Measurements from ENCODE around the gene TOP3B. TPM values are rescaled to one million over a fixed set of nuclear protein-coding genes. Genes with fewer than 3 reads are reported as not detected.

Gene TOP3B
- total RNA-seq, 6 experiments from 2014 or later, result 13.8 to 17.1 (median 15.2) TPM

- Mint-ChIP-seq H3K4me1 (ENCODE audit: low read depth) (peaks cover 68% of the 10 kb centered on the region), H3K36me3 (ENCODE audit: low read depth) (peaks cover 20% of the 10 kb centered on the region), H3K27ac (peak overlapping the region; percentile 97), H3K27me3 (ENCODE audit: insufficient read depth) (no peaks in the 10 kb centered on the region; the same call in 1 of the 2 replicates), H3K4me3 (peak overlapping the region; percentile 70), H3K9me3 (no peaks in the 10 kb centered on the region)
- DNase-seq, result peak; percentile 58
- TF ChIP-seq CTCF (IDR thresholded peaks at IDR 0.05), result peak; percentile 68
Observed at GRCh38 chr22:21947040-21948014, 35.3 kb downstream of the TOP3B start.

- Mint-ChIP-seq H3K4me1 (ENCODE audit: low read depth) (peaks cover 70% of the 10 kb centered on the region), H3K27ac (peak overlapping the region; percentile 97), H3K36me3 (ENCODE audit: low read depth) (peaks cover 16% of the 10 kb centered on the region), H3K9me3 (no peaks in the 10 kb centered on the region), H3K27me3 (ENCODE audit: insufficient read depth) (no peaks in the 10 kb centered on the region; the same call in 1 of the 2 replicates), H3K4me3 (no peak overlapping the region)
- DNase-seq, result no peak
- no peak for TF ChIP-seq CTCF (IDR thresholded peaks at IDR 0.05)
Observed at GRCh38 chr22:21946262-21946925, 36.2 kb downstream of the TOP3B start.

DNA sequence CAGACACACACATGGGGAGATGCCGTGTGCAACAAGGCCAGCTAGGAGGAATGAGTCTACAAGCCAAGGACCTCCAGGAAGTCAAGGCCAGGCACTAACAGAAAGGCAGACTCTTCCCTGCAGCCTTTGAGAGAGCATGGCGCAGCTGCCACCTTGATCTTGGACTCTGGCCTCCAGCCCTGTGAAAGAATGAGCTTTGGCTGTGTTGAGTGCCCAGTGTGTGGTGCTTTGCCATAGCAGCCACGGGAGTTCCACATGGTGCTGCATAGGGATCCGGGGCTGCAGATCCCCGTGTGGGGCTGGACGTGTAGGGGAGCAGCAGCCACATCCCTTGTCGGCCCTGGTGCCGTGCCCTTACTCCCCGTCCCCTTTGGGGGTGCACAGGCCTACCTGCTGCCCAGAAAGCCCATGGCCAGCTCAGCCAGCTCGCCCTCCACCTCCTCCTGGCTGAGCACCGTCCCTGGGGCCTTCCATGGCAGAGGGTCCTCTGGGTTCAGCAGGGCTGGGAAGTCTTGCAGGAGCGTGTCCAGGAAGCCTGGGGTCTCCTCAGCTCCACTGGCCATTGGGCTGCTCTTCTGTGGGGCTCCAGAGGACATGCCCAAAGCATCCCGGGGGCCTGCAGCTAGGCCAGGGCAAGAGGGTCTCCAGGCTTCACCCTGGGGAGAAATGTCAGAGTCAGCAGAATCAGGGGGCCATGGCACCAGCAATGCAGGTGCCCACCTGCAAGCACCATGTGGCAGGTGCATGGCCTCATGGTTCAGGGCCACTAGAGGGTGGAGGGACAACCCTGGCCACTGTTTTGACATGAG is 36.9 kb downstream of the TOP3B start:
- Mint-ChIP-seq H3K36me3 (ENCODE audit: low read depth) (peaks cover 18% of the 10 kb centered on the region), H3K27me3 (ENCODE audit: insufficient read depth) (no peaks in the 10 kb centered on the region; the same call in 1 of the 2 replicates), H3K4me3 (no peak overlapping the region), H3K4me1 (ENCODE audit: low read depth) (peaks cover 69% of the 10 kb centered on the region), H3K9me3 (no peaks in the 10 kb centered on the region), H3K27ac (peak overlapping the region; percentile 97)
- no peak for TF ChIP-seq CTCF (IDR thresholded peaks at IDR 0.05)
- no peak for DNase-seq

DNA sequence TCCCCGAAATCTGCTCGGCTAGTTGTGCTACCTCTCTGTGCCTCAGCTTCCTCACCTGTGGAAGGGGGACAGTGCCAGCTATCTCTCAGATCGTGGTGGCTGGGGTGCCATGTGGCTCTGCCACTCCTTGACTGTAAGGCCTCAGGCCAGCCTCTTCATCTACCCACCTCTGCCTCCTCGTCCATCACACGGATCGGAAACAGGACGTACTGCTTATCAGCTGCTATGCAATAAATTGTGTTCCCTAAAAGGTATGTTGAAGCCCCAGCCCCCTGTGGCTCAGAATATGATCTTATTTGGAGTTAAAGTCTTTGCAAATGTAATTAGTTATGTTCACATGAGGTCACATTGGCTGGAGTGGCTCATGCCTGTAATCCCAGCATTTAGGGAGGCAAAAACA is 37.7 kb downstream of the TOP3B start:
- no peak for TF ChIP-seq CTCF (IDR thresholded peaks at IDR 0.05)
- Mint-ChIP-seq H3K27me3 (ENCODE audit: insufficient read depth) (no peaks in the 10 kb centered on the region; the same call in 1 of the 2 replicates), H3K4me1 (ENCODE audit: low read depth) (peaks cover 77% of the 10 kb centered on the region), H3K4me3 (no peak overlapping the region), H3K27ac (peak overlapping the region; percentile 48), H3K9me3 (no peaks in the 10 kb centered on the region), H3K36me3 (ENCODE audit: low read depth) (peaks cover 23% of the 10 kb centered on the region)
- DNase-seq, result no peak
